A673 (cell line): Measurements from ENCODE around the gene FRS3. TPM values are rescaled to one million over a fixed set of nuclear protein-coding genes. Genes with fewer than 3 reads are reported as not detected.

ENCODE experiments used
- BruUV-seq: library from RNA; stranded (reverse); fragments of 400-500 nt; replicated peaks from 2 replicates; lab custom pipeline; 2021; lab: Mats Ljungman, UMichigan
- CTCF ChIA-PET: fragments of 300-600 bp; sonication (Branson Sonifier 250); formaldehyde crosslinking; loops from one replicate; lab custom pipeline; 2022; ENCODE audit warnings: antibody characterized with exemption; lab: Charles Lee
- POLR2A ChIA-PET: fragments of 300-600 bp; sonication (Branson Sonifier 250); formaldehyde crosslinking; loops from one replicate; lab custom pipeline; 2022; ENCODE audit warnings: antibody characterized with exemption; ENCODE audit not compliant: low non-redundant PET; lab: Charles Lee
- DNase-seq: peaks from one replicate; pipeline ENCODE4 v3.0.0-alpha.2; 2015; ENCODE audit warnings: low spot score
- H3K27ac ChIP-seq: fragments of 200-600 bp; sonication (generic); 2 replicates; pipeline ENCODE4 v1.5.1; 2016; ENCODE audit warnings: mixed run types, low read depth, mild to moderate bottlenecking, mixed read lengths, antibody characterized with exemption, low read length; ENCODE audit not compliant: poor library complexity, severe bottlenecking
- H3K27me3 ChIP-seq: fragments of 200-600 bp; sonication (generic); replicated peaks from 2 replicates; pipeline ENCODE4 v1.6.1; 2017; ENCODE audit warnings: mixed run types, low read depth, mild to moderate bottlenecking, mixed read lengths, antibody characterized with exemption, low read length; ENCODE audit not compliant: insufficient read depth, poor library complexity
- H3K36me3 ChIP-seq: fragments of 200-600 bp; sonication (generic); 2 replicates; pipeline ENCODE4 v1.6.1; 2016; ENCODE audit warnings: mixed run types, mild to moderate bottlenecking, mixed read lengths, antibody characterized with exemption, low read length; ENCODE audit not compliant: insufficient read depth, poor library complexity, severe bottlenecking
- H3K4me1 ChIP-seq: fragments of 200-600 bp; sonication (generic); 2 replicates; pipeline ENCODE4 v1.6.1; 2017; ENCODE audit warnings: mixed run types, mild to moderate bottlenecking, mixed read lengths, antibody characterized with exemption, low read length; ENCODE audit not compliant: insufficient read depth, poor library complexity, severe bottlenecking
- H3K4me3 ChIP-seq: fragments of 200-600 bp; sonication (generic); 2 replicates; pipeline ENCODE4 v1.5.1; 2016; ENCODE audit warnings: low read depth, mixed run types, mild to moderate bottlenecking, mixed read lengths, low read length; ENCODE audit not compliant: poor library complexity, severe bottlenecking
- H3K9me3 ChIP-seq: fragments of 200-600 bp; sonication (generic); 2 replicates; pipeline ENCODE4 v1.6.1; 2016; ENCODE audit warnings: mixed run types, low read depth, mild to moderate bottlenecking, mixed read lengths, antibody characterized with exemption, low read length; ENCODE audit not compliant: poor library complexity, severe bottlenecking
- CTCF ChIP-seq: fragments of 300-800, 200-600 bp; sonication (generic); conservative IDR thresholded peaks from 2 replicates; pipeline ENCODE4 v1.5.1; 2017; ENCODE audit warnings: low read depth, mild to moderate bottlenecking, antibody characterized with exemption, low read length, moderate library complexity, mixed read lengths
- EZH2 ChIP-seq: fragments of 200-600 bp; sonication (generic); IDR thresholded peaks from 2 replicates; pipeline ENCODE4 v1.6.1; 2017; ENCODE audit warnings: borderline replicate concordance, low read depth, mild to moderate bottlenecking, mixed read lengths, antibody characterized with exemption, low read length; ENCODE audit not compliant: poor library complexity, severe bottlenecking
- intact Hi-C: fragments of 100-400 bp; cut with micrococcal nuclease; formaldehyde crosslinking; loops from one replicate; pipeline ENCODE4 v1.10.0; 2022; ENCODE audit not compliant: unreplicated experiment
- total RNA-seq: library from RNA; stranded (reverse); gene quantifications from 2 replicates; pipeline ENCODE4 v1.2.3, GENCODE V29; 2021

FRS3 gene
- total RNA-seq, 1 experiment from 2014 or later = 3.0 TPM

DNA sequence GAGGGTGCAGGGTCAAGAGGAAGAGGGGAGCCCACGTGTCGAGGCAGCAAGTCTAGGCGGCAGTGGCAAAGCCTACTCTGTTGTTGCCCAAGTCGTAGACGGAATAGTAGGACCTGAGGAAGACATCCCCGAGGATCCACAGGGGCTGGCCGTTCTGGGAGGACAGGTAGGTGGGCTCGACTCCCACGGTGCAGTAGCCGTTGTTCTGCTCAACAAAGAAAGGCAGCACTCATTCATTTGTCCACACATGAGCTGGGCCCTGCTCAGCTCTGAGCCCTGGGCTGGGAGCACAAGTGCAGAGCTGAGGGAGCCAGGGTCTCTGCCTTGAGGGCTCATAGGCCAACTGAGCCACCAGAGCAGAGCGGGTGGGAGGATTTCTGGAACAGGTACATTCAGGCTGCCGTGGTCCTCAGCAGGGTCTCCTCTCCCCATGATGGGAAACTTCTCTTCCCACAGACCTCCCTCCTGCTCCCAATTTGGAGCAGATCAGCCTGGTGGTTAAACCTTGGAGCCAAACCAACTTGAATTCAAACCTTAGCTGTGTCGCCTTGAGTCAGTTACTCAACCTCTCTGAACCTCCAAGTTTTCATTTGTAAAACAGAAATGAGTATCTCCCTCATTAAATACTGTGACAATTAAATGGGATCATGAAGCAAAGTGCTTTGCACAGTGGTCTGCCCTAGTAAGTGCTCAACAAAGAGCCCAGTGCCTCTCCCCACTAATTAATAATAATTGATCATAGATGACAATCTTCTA lies 42.7 kb downstream of the FRS3 start:
- intact Hi-C loops = no loop called here
- Histone ChIP-seq H3K27me3 (no peaks in the 10 kb centered on the region), H3K36me3 (no peaks in the 10 kb centered on the region), H3K4me1 (peaks cover 26% of the 10 kb centered on the region), H3K9me3 (no peaks in the 10 kb centered on the region), H3K4me3 (no peak overlapping the region), H3K27ac (no peak overlapping the region)
- TF ChIP-seq CTCF (no peak), EZH2 (no peak)
- BruUV-seq = no TSS peak
- ChIA-PET CTCF (interaction anchor here (2.0 kb wide), 1 partner anchor 50 kb away, joined by 4 read pairs; the partner anchor contains the start of gene TOMM6), POLR2A (no interaction called here)
- DNase-seq = no peak

- BruUV-seq = no TSS peak
- no peaks in the 10 kb centered on the region for H3K36me3 ChIP-seq
- ChIA-PET POLR2A (no interaction called here), CTCF (interaction anchor here (2.0 kb wide), 1 partner anchor 51 kb away, joined by 4 read pairs; the partner anchor contains the start of gene TOMM6)
- H3K27ac ChIP-seq = no peak overlapping the region
- H3K9me3 ChIP-seq = no peaks in the 10 kb centered on the region
- peak overlapping the region; percentile 74 for H3K4me3 ChIP-seq
- peaks cover 26% of the 10 kb centered on the region for H3K4me1 ChIP-seq
- DNase-seq = peak; percentile 22
- intact Hi-C loops = no loop called here
- TF ChIP-seq EZH2 (no peak), CTCF (no peak)
- H3K27me3 ChIP-seq = no peaks in the 10 kb centered on the region
Measured at GRCh38 chr6:41736186-41736733, 43.4 kb downstream of the FRS3 start.

- H3K36me3 ChIP-seq = no peaks in the 10 kb centered on the region
- peak within 1 kb of the TSS; percentile 54 for H3K27ac ChIP-seq
- H3K27me3 ChIP-seq = no peaks in the 10 kb centered on the region
- peaks cover 26% of the 10 kb centered on the region for H3K4me1 ChIP-seq
- TF ChIP-seq CTCF (peak; percentile 82), EZH2 (no peak)
- no TSS peak for BruUV-seq
- intact Hi-C loops = no loop called here
- ChIA-PET POLR2A (no interaction called here), CTCF (interaction anchor here (1.6 to 2.0 kb wide), 3 partner anchors 52 to 133 kb away, joined by 4 to 8 read pairs (median 4); partner anchors contain the start of gene TOMM6)
- peak; percentile 95 for DNase-seq
- H3K9me3 ChIP-seq = no peaks in the 10 kb centered on the region
- H3K4me3 ChIP-seq = peak within 1 kb of the TSS; percentile 74
Measured at GRCh38 chr6:41735427-41736185, 44.1 kb downstream of the FRS3 start, which contains the start of gene TFEB. TFEB (minus strand) TSS chr6:41735608; CDS start chr6:41691213, 44,395 bp downstream.
